Trophoblast cell (in vitro differentiated cells and primary cell): ENCODE data around the gene ACP2.

Source experiments
- DNase-seq, 2 donors: peaks; one replicate each; pipeline ENCODE4 v3.0.0-alpha.2; 2016
- H2AFZ ChIP-seq: 2 replicates; pipeline ENCODE4 v1.6.1; 2013; ENCODE audit warnings: low read length, moderate library complexity, mild to moderate bottlenecking; ENCODE audit not compliant: insufficient read depth, poor library complexity
- H2AK5ac ChIP-seq: 2 replicates; pipeline ENCODE4 v1.6.1; 2013; ENCODE audit warnings: mild to moderate bottlenecking, low read length
- H2BK120ac ChIP-seq: 2 replicates; pipeline ENCODE4 v1.6.1; 2013; ENCODE audit warnings: low read length, mild to moderate bottlenecking, moderate library complexity; ENCODE audit not compliant: insufficient read depth, poor library complexity
- H2BK12ac ChIP-seq: 2 replicates; pipeline ENCODE4 v1.6.1; 2013; ENCODE audit warnings: mild to moderate bottlenecking, low read length, moderate library complexity
- H2BK5ac ChIP-seq: 2 replicates; pipeline ENCODE4 v1.6.1; 2013; ENCODE audit warnings: low read length, low read depth, moderate library complexity, mild to moderate bottlenecking; ENCODE audit not compliant: poor library complexity
- H3K14ac ChIP-seq: 2 replicates; pipeline ENCODE4 v1.6.1; 2013; ENCODE audit warnings: mild to moderate bottlenecking, low read length
- H3K18ac ChIP-seq: 2 replicates; pipeline ENCODE4 v1.6.1; 2013; ENCODE audit warnings: mild to moderate bottlenecking, low read length
- H3K23ac ChIP-seq: 2 replicates; pipeline ENCODE4 v1.6.1; 2013; ENCODE audit warnings: low read length
- H3K27ac ChIP-seq: 2 replicates; pipeline ENCODE4 v1.5.1; 2013; ENCODE audit warnings: low read depth, mild to moderate bottlenecking, inconsistent platforms, low read length, moderate library complexity
- H3K27me3 ChIP-seq: 2 replicates; pipeline ENCODE4 v1.6.1; 2013; ENCODE audit warnings: inconsistent platforms, mild to moderate bottlenecking, low read length, moderate library complexity; ENCODE audit not compliant: insufficient read depth
- H3K36me3 ChIP-seq, 2 experiments: 1 replicate in 1 of 2; 2 replicates in 1 of 2; pipeline ENCODE4 v1.6.1; 2013; ENCODE audit warnings: low read length in 2 of 2, mild to moderate bottlenecking in 2 of 2, moderate library complexity in 1 of 2; ENCODE audit not compliant: insufficient read depth in 2 of 2, control insufficient read depth in 1 of 2
- H3K4ac ChIP-seq: 2 replicates; pipeline ENCODE4 v1.6.1; 2013; ENCODE audit warnings: low read depth, mild to moderate bottlenecking, low read length, moderate library complexity
- H3K4me1 ChIP-seq, 2 experiments: 1 replicate in 1 of 2; 2 replicates in 1 of 2; pipeline ENCODE4 v1.6.1; 2013; ENCODE audit warnings: low read length in 2 of 2, mild to moderate bottlenecking in 2 of 2, moderate library complexity in 1 of 2; ENCODE audit not compliant: insufficient read depth in 2 of 2, control insufficient read depth in 1 of 2
- H3K4me2 ChIP-seq: 2 replicates; pipeline ENCODE4 v1.6.1; 2013; ENCODE audit warnings: inconsistent platforms, mild to moderate bottlenecking, low read length, moderate library complexity
- H3K4me3 ChIP-seq: 2 replicates; pipeline ENCODE4 v1.5.1; 2013; ENCODE audit warnings: mild to moderate bottlenecking, low read depth, low read length, inconsistent platforms
- H3K79me1 ChIP-seq: one replicate; pipeline ENCODE4 v1.6.1; 2013; ENCODE audit warnings: low read length
- H3K79me2 ChIP-seq: 2 replicates; pipeline ENCODE4 v1.6.1; 2013; ENCODE audit warnings: low read length, mild to moderate bottlenecking; ENCODE audit not compliant: control insufficient read depth, insufficient read depth, poor library complexity
- H3K9ac ChIP-seq: 2 replicates; pipeline ENCODE4 v1.6.1; 2013; ENCODE audit warnings: mild to moderate bottlenecking, low read length
- H3K9me3 ChIP-seq: 2 replicates; pipeline ENCODE4 v1.6.1; 2013; ENCODE audit warnings: low read depth, mild to moderate bottlenecking, control low read depth, inconsistent platforms, low read length; ENCODE audit not compliant: insufficient read depth
- H4K12ac ChIP-seq: 2 replicates; pipeline ENCODE4 v1.6.1; 2013; ENCODE audit warnings: low read depth, mild to moderate bottlenecking, low read length, moderate library complexity
- H4K8ac ChIP-seq: 2 replicates; pipeline ENCODE4 v1.6.1; 2013; ENCODE audit warnings: low read depth, mild to moderate bottlenecking, low read length, moderate library complexity
- H4K91ac ChIP-seq: one replicate; pipeline ENCODE4 v1.6.1; 2013; ENCODE audit warnings: low read depth, mild to moderate bottlenecking, low read length, moderate library complexity
- WGBS: extraction: QIAGEN DNeasy Blood & Tissue Kit; methylation state at CpG from one replicate; pipeline ENCODE4 v1.1.7; 2013; ENCODE audit warnings: missing lambda C conversion rate; ENCODE audit not compliant: insufficient read length, insufficient coverage; ENCODE audit errors: extremely low coverage; 5-methylcytosine and 5-hydroxymethylcytosine counted together

Gene ACP2

GRCh38 chr11:47257517-47258316 is 9.1 kb upstream of the ACP2 start, which contains the start of gene NR1H3:
Gene NR1H3, plus strand, starts transcription at chr11:47257996. Its CDS starts 1,221 bp downstream, at chr11:47259217.
- Histone ChIP-seq H2BK5ac (peak within 1 kb of the TSS; percentile 70), H3K4me2 (peak within 1 kb of the TSS; percentile 68), H3K79me2 (no peaks in the 10 kb centered on the region), H3K18ac (peak within 1 kb of the TSS; percentile 77), H3K9me3 (peaks cover 2% of the 10 kb centered on the region), H2AK5ac (peak within 1 kb of the TSS; percentile 86), H3K36me3 (peaks cover 4 to 5% of the 10 kb centered on the region in 2 experiments), H3K14ac (peak within 1 kb of the TSS; percentile 69), H2BK12ac (peak within 1 kb of the TSS; percentile 84), H3K23ac (no peak within 1 kb of the TSS), H3K4me1 (peaks cover 31 to 33% of the 10 kb centered on the region in 2 experiments), H4K12ac (peak within 1 kb of the TSS; percentile 37), H2BK120ac (peak within 1 kb of the TSS; percentile 78), H3K4ac (peak within 1 kb of the TSS; percentile 65), H3K9ac (peak within 1 kb of the TSS; percentile 62), H3K27ac (peak within 1 kb of the TSS; percentile 77), H2AFZ (peak within 1 kb of the TSS; percentile 56), H4K91ac (peak within 1 kb of the TSS; percentile 90), H3K27me3 (no peaks in the 10 kb centered on the region), H3K79me1 (peaks cover 23% of the 10 kb centered on the region), H3K4me3 (no peak within 1 kb of the TSS), H4K8ac (peak within 1 kb of the TSS; percentile 88)
- WGBS = no CpG with 5 or more reads among the region's 15 CpGs
- DNase-seq = peak; percentile 9 to 34

GRCh38 chr11:47257177-47257516 is 8.5 kb upstream of the ACP2 start:
- no CpG with 5 or more reads among the region's 2 CpGs for WGBS
- H2AFZ ChIP-seq = peak overlapping the region; percentile 56
- peak overlapping the region; percentile 34 for H2BK120ac ChIP-seq
- H3K36me3 ChIP-seq = peaks cover 4 to 5% of the 10 kb centered on the region in 2 experiments
- H4K91ac ChIP-seq = peak overlapping the region; percentile 90
- peak overlapping the region; percentile 14 for H4K12ac ChIP-seq
- H3K9me3 ChIP-seq = peaks cover 2% of the 10 kb centered on the region
- H3K4ac ChIP-seq = no peak overlapping the region
- DNase-seq = peak in 1 of 2 donors; percentile 19
- H3K4me2 ChIP-seq = peak overlapping the region; percentile 68
- no peak overlapping the region for H3K4me3 ChIP-seq
- no peak overlapping the region for H3K14ac ChIP-seq
- peaks cover 31 to 33% of the 10 kb centered on the region in 2 experiments for H3K4me1 ChIP-seq
- H3K27ac ChIP-seq = peak overlapping the region; percentile 77
- no peaks in the 10 kb centered on the region for H3K27me3 ChIP-seq
- H4K8ac ChIP-seq = peak overlapping the region; percentile 88
- H3K9ac ChIP-seq = no peak overlapping the region
- peak overlapping the region; percentile 7 for H2BK12ac ChIP-seq
- H2AK5ac ChIP-seq = peak overlapping the region; percentile 85
- H3K79me1 ChIP-seq = peaks cover 23% of the 10 kb centered on the region
- no peaks in the 10 kb centered on the region for H3K79me2 ChIP-seq
- no peak overlapping the region for H3K23ac ChIP-seq
- peak overlapping the region; percentile 66 for H3K18ac ChIP-seq
- H2BK5ac ChIP-seq = peak overlapping the region; percentile 70

- no peak overlapping the region for H3K4me3 ChIP-seq
- no peak overlapping the region for H2AK5ac ChIP-seq
- no peak overlapping the region for H4K8ac ChIP-seq
- H3K79me2 ChIP-seq = no peaks in the 10 kb centered on the region
- no peak for DNase-seq
- H2BK5ac ChIP-seq = no peak overlapping the region
- no peak overlapping the region for H3K9ac ChIP-seq
- H3K36me3 ChIP-seq = peaks cover under 1 to 2% of the 10 kb centered on the region in 2 experiments
- no peak overlapping the region for H4K91ac ChIP-seq
- H3K14ac ChIP-seq = no peak overlapping the region
- no peak overlapping the region for H2BK12ac ChIP-seq
- H3K9me3 ChIP-seq = peaks cover 2% of the 10 kb centered on the region
- H3K79me1 ChIP-seq = peaks cover 23% of the 10 kb centered on the region
- H3K27me3 ChIP-seq = no peaks in the 10 kb centered on the region
- no peak overlapping the region for H3K23ac ChIP-seq
- no peak overlapping the region for H4K12ac ChIP-seq
- H3K4me1 ChIP-seq = peaks cover 31 to 33% of the 10 kb centered on the region in 2 experiments
- no peak overlapping the region for H3K4me2 ChIP-seq
- H2AFZ ChIP-seq = no peak overlapping the region
- no peak overlapping the region for H3K4ac ChIP-seq
- WGBS = no CpG with 5 or more reads among the region's 6 CpGs
- H3K27ac ChIP-seq = no peak overlapping the region
- no peak overlapping the region for H2BK120ac ChIP-seq
- H3K18ac ChIP-seq = no peak overlapping the region
Measured at GRCh38 chr11:47256374-47256773, 7.8 kb upstream of the ACP2 start.

GRCh38 chr11:47254386-47254785 is 5.8 kb upstream of the ACP2 start:
- DNase-seq = peak in 1 of 2 donors; percentile 35
- H3K79me1 ChIP-seq = peaks cover 19% of the 10 kb centered on the region
- H3K9me3 ChIP-seq = no peaks in the 10 kb centered on the region
- no peaks in the 10 kb centered on the region for H3K79me2 ChIP-seq
- no peak overlapping the region for H3K9ac ChIP-seq
- H4K8ac ChIP-seq = peak overlapping the region; percentile 53
- no peak overlapping the region for H2BK5ac ChIP-seq
- no CpG with 5 or more reads among the region's 3 CpGs for WGBS
- no peak overlapping the region for H3K4me2 ChIP-seq
- H3K4ac ChIP-seq = no peak overlapping the region
- no peak overlapping the region for H3K23ac ChIP-seq
- no peak overlapping the region for H2AFZ ChIP-seq
- peak overlapping the region; percentile 61 for H4K91ac ChIP-seq
- peak overlapping the region; percentile 12 for H4K12ac ChIP-seq
- no peak overlapping the region for H3K27ac ChIP-seq
- H3K27me3 ChIP-seq = no peaks in the 10 kb centered on the region
- H3K14ac ChIP-seq = no peak overlapping the region
- H2AK5ac ChIP-seq = peak overlapping the region; percentile 41
- H3K4me1 ChIP-seq = peaks cover 30 to 32% of the 10 kb centered on the region in 2 experiments
- H3K4me3 ChIP-seq = no peak overlapping the region
- H2BK120ac ChIP-seq = peak overlapping the region; percentile 17
- no peaks in the 10 kb centered on the region for H3K36me3 ChIP-seq
- H3K18ac ChIP-seq = no peak overlapping the region
- H2BK12ac ChIP-seq = no peak overlapping the region
